ENCODE data around the gene KRTAP12-1. TPM values are rescaled to one million over a fixed set of nuclear protein-coding genes. Genes with fewer than 3 reads are reported as not detected.
"Not testable (repeated sequence)": the region's sequence is repeated elsewhere in the genome, so short reads cannot be mapped to it uniquely, and the experiment has no call there.

Gene KRTAP12-1
- total RNA-seq, 1 donor from 2014 or later: not detected

DNA sequence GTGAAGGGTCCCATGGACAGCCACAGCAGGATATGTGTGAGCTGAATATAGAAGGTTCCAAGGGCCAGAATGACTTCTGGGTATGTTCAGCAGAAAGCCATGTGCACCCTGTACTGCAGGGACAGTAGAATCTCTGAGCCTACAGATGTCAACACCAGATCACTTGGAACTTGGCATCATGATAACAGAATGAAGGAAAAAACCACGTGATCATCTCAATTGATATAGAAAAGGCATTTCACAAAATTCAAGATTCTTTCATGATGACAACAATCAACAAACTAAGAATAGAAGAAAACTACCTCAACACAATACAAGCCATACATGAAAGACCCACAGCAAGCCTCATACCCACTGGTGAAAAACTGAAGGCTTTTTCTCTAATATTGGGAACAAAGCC lies 14.4 kb downstream of the KRTAP12-1 start:
- no peak for ATAC-seq

DNA sequence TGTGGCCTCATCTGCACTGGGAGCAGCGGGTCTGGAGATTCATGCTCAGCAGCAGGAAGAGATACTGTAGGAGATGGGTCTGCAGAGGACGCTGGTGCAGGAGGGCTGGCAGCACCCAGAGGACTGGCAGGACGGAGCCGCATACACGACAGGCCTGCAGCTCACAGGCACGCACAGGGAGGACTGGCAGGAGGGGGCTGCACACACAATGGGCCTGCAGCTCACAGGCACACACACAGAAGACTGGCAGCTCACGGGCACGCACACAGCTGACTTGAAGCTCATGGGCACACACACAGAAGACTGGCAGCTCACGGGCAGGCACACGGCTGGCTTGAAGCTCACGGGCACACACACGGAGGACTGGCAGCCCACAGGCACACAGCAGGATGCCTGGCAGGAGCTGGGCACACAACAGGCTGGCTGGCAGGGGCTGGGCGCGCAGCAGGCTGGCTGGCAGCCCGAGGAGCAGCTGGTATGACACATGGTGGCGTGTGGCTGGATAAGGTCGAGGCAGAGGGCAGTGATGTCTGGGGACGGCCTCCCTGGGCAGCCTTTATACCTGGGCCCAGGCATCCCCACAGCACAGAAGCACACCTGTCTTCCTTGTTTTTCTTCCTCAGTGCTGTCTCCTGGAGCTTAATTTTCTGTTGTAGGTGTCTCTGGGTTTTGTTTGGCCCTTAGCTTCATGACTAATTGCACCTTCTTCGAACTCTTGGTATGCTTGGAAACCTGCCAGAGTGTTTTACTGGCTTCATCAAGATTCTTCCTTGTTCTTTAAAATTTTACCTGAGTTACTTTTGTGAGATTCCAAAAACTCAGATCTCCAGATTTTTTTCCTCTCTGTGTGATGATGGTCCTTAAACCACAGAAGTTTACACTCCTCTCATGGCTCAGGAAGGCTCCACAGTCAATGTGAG lies 15.3 kb downstream of the KRTAP12-1 start, which contains the start of gene KRTAP12-2:
Gene KRTAP12-2 (minus strand): TSS at position 527 of the 920 bp plus-strand sequence. CDS start 41 bp downstream, at position 486.
- peak; percentile 41 for ATAC-seq

DNA sequence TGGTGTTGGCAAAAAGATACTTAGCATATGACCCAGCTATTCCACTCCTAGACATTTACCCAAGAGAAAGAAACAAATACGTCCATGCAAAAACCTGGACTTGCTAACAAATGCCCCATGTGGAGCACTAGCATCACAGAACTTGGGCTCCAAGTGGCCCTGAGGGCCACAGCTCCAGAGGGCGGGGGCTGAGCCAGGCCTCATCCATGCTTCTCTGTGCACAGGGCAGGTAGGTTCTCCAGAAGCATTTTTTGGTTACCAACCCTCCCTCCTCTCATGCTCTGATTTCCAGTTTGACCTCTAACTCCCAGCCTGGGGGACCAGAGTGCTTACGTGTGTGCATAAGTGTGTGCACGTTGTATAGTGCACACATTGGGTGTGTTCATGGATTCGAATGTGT lies 17.3 kb downstream of the KRTAP12-1 start:
- no peak for ATAC-seq

GRCh38 chr21:44661567-44661966 lies 20.4 kb downstream of the KRTAP12-1 start:
- not testable (repeated sequence) for ATAC-seq

GRCh38 chr21:44658913-44659595 lies 22.9 kb downstream of the KRTAP12-1 start:
- ATAC-seq: no peak

- no peak for ATAC-seq
Observed at GRCh38 chr21:44658541-44658910, 23.4 kb downstream of the KRTAP12-1 start.

- ATAC-seq: no peak
Observed at GRCh38 chr21:44657635-44658540, 24.1 kb downstream of the KRTAP12-1 start, which contains the start of gene KRTAP12-3. Gene KRTAP12-3, plus strand, starts transcription at chr21:44657932. Its CDS starts 48 bp downstream, at chr21:44657980.

- no peak for ATAC-seq
Observed at GRCh38 chr21:44656868-44657267, 25.1 kb downstream of the KRTAP12-1 start.

DNA sequence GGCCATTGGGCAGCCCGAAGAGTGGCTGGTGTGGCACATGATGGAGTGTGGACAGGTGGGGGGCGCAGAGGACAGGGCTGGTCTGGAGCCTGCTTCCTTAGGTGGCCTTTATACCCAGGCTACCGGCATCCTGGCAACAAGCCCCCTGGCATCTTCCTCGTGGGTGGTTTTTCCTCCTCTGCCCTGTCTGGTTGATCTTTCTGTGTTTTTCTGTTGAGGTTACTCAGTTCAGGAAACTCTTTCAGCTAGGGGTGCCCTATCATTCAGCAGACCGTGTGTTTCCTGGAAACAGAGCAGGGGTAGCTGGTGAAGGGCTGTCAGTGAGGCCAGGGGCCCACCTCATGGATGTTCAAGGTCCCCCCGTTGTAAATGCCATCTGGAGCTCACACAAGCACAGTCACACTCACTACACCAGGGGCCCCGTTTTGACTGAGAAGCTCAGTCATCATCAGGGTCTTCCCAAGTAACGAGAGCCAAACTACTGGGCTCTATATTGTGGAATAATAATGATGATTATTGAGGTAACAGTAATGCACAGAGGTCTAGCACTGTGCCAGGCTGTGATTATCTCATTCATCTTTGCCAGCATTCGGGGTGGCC lies 27.3 kb downstream of the KRTAP12-1 start, which contains the start of gene KRTAP12-4:
Gene KRTAP12-4 (minus strand): TSS at position 84 of the 600 bp plus-strand sequence. CDS start 45 bp downstream, at position 39.
- no peak for ATAC-seq

DNA sequence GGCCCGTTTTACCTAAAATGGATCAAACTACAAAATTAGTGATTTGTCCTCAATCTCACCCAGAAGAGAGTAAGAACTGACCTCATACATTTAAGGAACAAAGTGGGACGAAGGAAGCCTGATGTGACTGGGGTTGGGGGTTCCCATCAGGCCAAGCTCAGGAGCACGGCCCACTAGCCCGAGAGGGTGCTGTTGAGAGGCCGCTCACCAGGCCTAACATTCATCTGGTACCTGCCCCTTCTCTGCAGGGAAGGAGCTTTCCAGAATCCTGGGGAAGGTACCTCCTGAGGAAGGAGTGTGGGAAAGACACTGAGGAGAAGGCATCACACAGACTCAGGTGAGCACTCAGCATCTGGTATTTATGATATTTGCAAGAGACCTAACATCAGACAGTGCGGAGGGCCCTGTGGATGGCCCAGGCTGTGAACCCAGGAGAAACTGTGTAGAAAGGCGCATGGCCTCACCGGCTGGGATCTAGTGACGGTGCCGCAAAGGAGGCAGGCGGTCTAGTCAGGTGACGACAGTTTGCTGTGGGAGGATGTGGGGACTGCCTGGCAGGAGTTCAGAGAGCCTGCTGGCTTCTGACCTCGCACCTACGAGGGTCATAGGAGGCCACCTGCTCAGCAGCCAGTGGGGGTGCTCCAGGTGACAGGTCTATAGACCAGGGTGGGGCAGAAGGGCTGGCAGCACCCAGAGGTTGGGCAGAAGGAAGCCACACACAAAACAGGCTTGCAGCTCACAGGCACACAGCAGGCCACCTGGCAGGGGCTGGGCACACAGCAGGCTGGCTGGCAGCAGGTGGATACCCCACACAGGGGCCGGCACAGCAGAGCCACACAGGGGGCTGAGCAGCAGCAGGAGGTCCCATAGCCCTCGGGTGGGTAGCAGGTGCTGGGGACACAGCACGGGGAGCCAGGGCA lies 28.0 kb downstream of the KRTAP12-1 start:
- no peak for ATAC-seq

- ATAC-seq: no peak
Observed at GRCh38 chr21:44653123-44653522, 28.8 kb downstream of the KRTAP12-1 start.

DNA sequence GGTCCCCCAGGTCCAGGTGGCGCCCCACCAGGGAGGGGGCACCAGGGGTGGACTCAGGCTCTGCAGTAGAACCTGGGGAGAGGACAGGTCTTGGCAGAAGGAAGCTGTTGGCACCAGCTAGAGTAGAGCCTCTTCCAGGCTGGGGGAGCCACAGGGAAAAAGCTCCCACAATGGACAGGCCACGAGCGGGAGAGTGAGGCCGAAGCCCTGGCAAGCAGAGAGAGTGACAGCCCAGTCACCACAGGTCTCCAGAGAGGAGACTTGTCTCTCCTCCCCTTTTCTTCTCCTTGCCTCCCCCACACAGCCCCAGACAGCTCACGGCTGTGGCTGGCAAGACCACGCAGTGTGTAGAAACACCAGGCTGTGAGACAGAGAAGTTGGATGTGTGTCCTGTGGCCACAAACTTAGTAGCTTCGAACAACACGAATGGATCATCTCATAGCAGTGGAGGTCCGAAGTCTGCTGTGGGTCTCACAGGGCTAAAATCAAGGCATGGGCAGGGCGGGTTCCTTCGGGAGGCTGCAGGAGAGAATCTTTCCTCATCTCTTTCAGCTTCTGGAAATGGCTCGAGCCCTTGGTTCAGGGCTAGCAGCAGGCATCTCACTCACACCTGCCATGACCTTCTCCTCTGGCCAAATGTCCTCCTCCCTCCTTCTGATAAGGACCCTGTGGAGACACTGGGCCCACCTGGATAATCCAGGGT lies 30.8 kb downstream of the KRTAP12-1 start:
- ATAC-seq: no peak

DNA sequence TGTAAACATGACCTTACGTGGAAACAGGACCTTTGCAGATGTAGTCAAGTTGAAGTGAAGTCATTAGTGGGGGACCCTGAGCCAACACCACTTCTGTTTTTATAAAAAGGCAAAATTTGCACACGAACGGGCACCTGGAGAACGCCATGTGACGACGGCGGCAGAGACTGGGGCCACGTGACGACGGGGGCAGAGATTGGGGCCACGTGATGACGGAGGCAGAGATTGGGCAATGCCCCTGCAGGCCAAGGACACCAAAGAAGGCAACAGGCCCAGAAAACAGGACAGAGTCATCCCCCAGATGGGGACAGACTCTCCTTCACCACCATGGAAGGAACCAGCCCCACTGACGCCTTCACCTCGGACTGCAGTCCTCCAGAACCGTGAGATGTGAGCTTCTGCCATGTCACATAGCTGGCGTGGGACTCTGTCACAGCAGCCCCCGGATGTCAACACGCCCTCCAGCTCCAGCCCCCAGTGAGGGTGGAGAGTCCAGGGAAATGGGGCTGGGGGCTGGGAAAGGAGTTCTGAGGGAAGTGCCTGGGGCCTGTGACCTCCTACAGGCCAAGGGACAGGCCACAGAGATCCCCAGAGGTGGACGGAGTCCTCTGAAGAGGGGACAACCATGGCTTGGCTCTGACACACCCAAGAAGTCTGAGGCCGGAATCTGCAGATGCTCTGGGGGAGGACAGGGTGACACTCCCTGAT lies 31.5 kb downstream of the KRTAP12-1 start:
- no peak for ATAC-seq

DNA sequence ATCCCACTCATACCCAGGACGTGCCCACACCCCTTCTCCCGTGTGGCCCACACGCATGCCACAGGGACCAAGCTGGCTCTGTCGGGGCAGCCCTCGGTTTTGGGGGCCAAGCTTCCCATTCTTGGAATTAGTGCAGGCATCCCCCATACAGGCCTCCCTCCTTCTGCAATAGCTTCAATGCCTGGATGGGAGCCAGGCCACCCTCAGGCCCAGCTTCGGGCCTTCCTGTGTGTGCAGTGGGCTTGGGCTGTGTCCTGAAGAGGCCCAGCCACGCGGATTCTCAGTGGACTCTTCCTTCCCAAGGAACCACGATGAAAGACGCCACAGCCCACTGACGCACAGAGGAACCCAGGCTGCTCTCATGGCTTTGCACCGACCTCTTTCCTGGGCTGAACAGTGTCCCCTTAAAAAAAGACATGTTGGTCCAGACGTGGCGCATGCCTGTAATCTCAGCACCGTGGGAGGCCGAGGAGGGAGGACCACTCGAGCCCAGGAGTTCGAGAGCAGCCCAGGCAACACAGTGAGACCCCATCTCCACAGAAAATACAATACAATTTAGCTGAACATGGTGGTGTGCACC lies 32.4 kb downstream of the KRTAP12-1 start:
- ATAC-seq: no peak

- ATAC-seq: no peak
Observed at GRCh38 chr21:44648557-44649311, 33.2 kb downstream of the KRTAP12-1 start.

GRCh38 chr21:44647222-44647552 lies 34.8 kb downstream of the KRTAP12-1 start:
- no peak for ATAC-seq

GRCh38 chr21:44646366-44647221 lies 35.4 kb downstream of the KRTAP12-1 start, which contains the start of gene KRTAP10-11:
Gene KRTAP10-11, plus strand, starts transcription at chr21:44646414. Its CDS starts 45 bp downstream, at chr21:44646459.
- not testable (repeated sequence) for ATAC-seq

All from esophagus mucosa (tissue), 1 donor.